ENCODE data around the gene GNAO1.

The GNAO1 gene

GRCh38 chr16:56268799-56269198, 77.5 kb downstream of the GNAO1 start:
- Histone ChIP-seq H3K23ac (ENCODE audit: low read length) (no peak overlapping the region), H3K4ac (ENCODE audit: low read depth, low read length) (no peak overlapping the region), H3K27ac (ENCODE audit: low read depth, low read length) (no peak overlapping the region), H2BK120ac (ENCODE audit: low read depth, low read length) (no peak overlapping the region), H2BK5ac (ENCODE audit: low read length) (no peak overlapping the region), H3K27me3 (ENCODE audit: insufficient read depth, low read length, poor library complexity) (no peaks in the 10 kb centered on the region), H3K4me1 (ENCODE audit: control insufficient read depth, low read depth, low read length) (peaks cover 3% of the 10 kb centered on the region), H3K79me1 (ENCODE audit: low read length) (no peaks in the 10 kb centered on the region), H3K79me2 (ENCODE audit: control insufficient read depth, insufficient read depth, low read length) (no peaks in the 10 kb centered on the region), H3K18ac (ENCODE audit: low read length) (no peak overlapping the region), H3K4me2 (ENCODE audit: low read length) (no peak overlapping the region), H2BK15ac (replicated peaks; ENCODE audit: low read depth) (no peak overlapping the region), H3K56ac (ENCODE audit: low read length) (no peak overlapping the region), H4K8ac (ENCODE audit: low read depth, low read length) (no peak overlapping the region), H3K4me3 (ENCODE audit: low read length) (no peak overlapping the region), H2AK5ac (ENCODE audit: low read length) (no peak overlapping the region), H3K9ac (ENCODE audit: low read length) (no peak overlapping the region), H3K36me3 (ENCODE audit: control insufficient read depth, insufficient read depth, low read length) (no peaks in the 10 kb centered on the region), H4K5ac (ENCODE audit: low read length) (no peak overlapping the region)
- no peak for DNase-seq
- WGBS (ENCODE audit: extremely low coverage, insufficient coverage, low lambda C conversion rate), result no CpG with 5 or more reads among the region's 8 CpGs

GRCh38 chr16:56269281-56269680, 78.0 kb downstream of the GNAO1 start:
- no CpG with 5 or more reads among the region's 13 CpGs for WGBS (ENCODE audit: extremely low coverage, insufficient coverage, low lambda C conversion rate)
- no peak overlapping the region for H3K27ac ChIP-seq (ENCODE audit: low read depth, low read length)

GRCh38 chr16:56269811-56270684, 78.8 kb downstream of the GNAO1 start:
- no peak overlapping the region for H3K27ac ChIP-seq (ENCODE audit: low read depth, low read length)
- H2BK15ac ChIP-seq (replicated peaks; ENCODE audit: low read depth), result no peak overlapping the region
- peak; percentile 92 for DNase-seq
- no peaks in the 10 kb centered on the region for H3K79me2 ChIP-seq (ENCODE audit: control insufficient read depth, insufficient read depth, low read length)
- H3K4me1 ChIP-seq (ENCODE audit: control insufficient read depth, low read depth, low read length), result peaks cover 3% of the 10 kb centered on the region
- H3K4me2 ChIP-seq (ENCODE audit: low read length), result no peak overlapping the region
- no peak overlapping the region for H2AK5ac ChIP-seq (ENCODE audit: low read length)
- H4K5ac ChIP-seq (ENCODE audit: low read length), result no peak overlapping the region
- no peaks in the 10 kb centered on the region for H3K27me3 ChIP-seq (ENCODE audit: insufficient read depth, low read length, poor library complexity)
- H3K9ac ChIP-seq (ENCODE audit: low read length), result no peak overlapping the region
- H4K8ac ChIP-seq (ENCODE audit: low read depth, low read length), result no peak overlapping the region
- H3K36me3 ChIP-seq (ENCODE audit: control insufficient read depth, insufficient read depth, low read length), result no peaks in the 10 kb centered on the region
- no peak overlapping the region for H2BK120ac ChIP-seq (ENCODE audit: low read depth, low read length)
- H3K4ac ChIP-seq (ENCODE audit: low read depth, low read length), result no peak overlapping the region
- H3K18ac ChIP-seq (ENCODE audit: low read length), result no peak overlapping the region
- no peak overlapping the region for H3K56ac ChIP-seq (ENCODE audit: low read length)
- no CpG with 5 or more reads among the region's 7 CpGs for WGBS (ENCODE audit: extremely low coverage, insufficient coverage, low lambda C conversion rate)
- H3K23ac ChIP-seq (ENCODE audit: low read length), result no peak overlapping the region
- no peak overlapping the region for H2BK5ac ChIP-seq (ENCODE audit: low read length)
- H3K4me3 ChIP-seq (ENCODE audit: low read length), result no peak overlapping the region
- no peaks in the 10 kb centered on the region for H3K79me1 ChIP-seq (ENCODE audit: low read length)

More at GRCh38 chr16:56269281-56269680, 78.0 kb downstream of the GNAO1 start:
- DNase-seq, result no peak
- H2BK5ac ChIP-seq (ENCODE audit: low read length), result no peak overlapping the region
- H2BK120ac ChIP-seq (ENCODE audit: low read depth, low read length), result no peak overlapping the region
- H3K23ac ChIP-seq (ENCODE audit: low read length), result no peak overlapping the region
- H3K4me2 ChIP-seq (ENCODE audit: low read length), result no peak overlapping the region
- peaks cover 3% of the 10 kb centered on the region for H3K4me1 ChIP-seq (ENCODE audit: control insufficient read depth, low read depth, low read length)
- no peak overlapping the region for H3K9ac ChIP-seq (ENCODE audit: low read length)
- no peaks in the 10 kb centered on the region for H3K36me3 ChIP-seq (ENCODE audit: control insufficient read depth, insufficient read depth, low read length)
- H3K18ac ChIP-seq (ENCODE audit: low read length), result no peak overlapping the region
- no peaks in the 10 kb centered on the region for H3K79me2 ChIP-seq (ENCODE audit: control insufficient read depth, insufficient read depth, low read length)
- H3K56ac ChIP-seq (ENCODE audit: low read length), result no peak overlapping the region
- H3K27me3 ChIP-seq (ENCODE audit: insufficient read depth, low read length, poor library complexity), result no peaks in the 10 kb centered on the region
- H4K5ac ChIP-seq (ENCODE audit: low read length), result no peak overlapping the region
- H4K8ac ChIP-seq (ENCODE audit: low read depth, low read length), result no peak overlapping the region
- no peaks in the 10 kb centered on the region for H3K79me1 ChIP-seq (ENCODE audit: low read length)
- H3K4me3 ChIP-seq (ENCODE audit: low read length), result no peak overlapping the region
- H2AK5ac ChIP-seq (ENCODE audit: low read length), result no peak overlapping the region
- no peak overlapping the region for H3K4ac ChIP-seq (ENCODE audit: low read depth, low read length)
- H2BK15ac ChIP-seq (replicated peaks; ENCODE audit: low read depth), result no peak overlapping the region

- no peak overlapping the region for H2AK5ac ChIP-seq (ENCODE audit: low read length)
- H3K36me3 ChIP-seq (ENCODE audit: control insufficient read depth, insufficient read depth, low read length), result no peaks in the 10 kb centered on the region
- no peaks in the 10 kb centered on the region for H3K79me2 ChIP-seq (ENCODE audit: control insufficient read depth, insufficient read depth, low read length)
- no peak overlapping the region for H3K4ac ChIP-seq (ENCODE audit: low read depth, low read length)
- H3K56ac ChIP-seq (ENCODE audit: low read length), result no peak overlapping the region
- no peaks in the 10 kb centered on the region for H3K79me1 ChIP-seq (ENCODE audit: low read length)
- no peak overlapping the region for H2BK5ac ChIP-seq (ENCODE audit: low read length)
- H3K9ac ChIP-seq (ENCODE audit: low read length), result no peak overlapping the region
- whole genome bisulfite sequencing (ENCODE audit: extremely low coverage, insufficient coverage, low lambda C conversion rate), result no CpG with 5 or more reads among the region's 3 CpGs
- H3K27me3 ChIP-seq (ENCODE audit: insufficient read depth, low read length, poor library complexity), result no peaks in the 10 kb centered on the region
- H3K4me3 ChIP-seq (ENCODE audit: low read length), result no peak overlapping the region
- no peak overlapping the region for H4K8ac ChIP-seq (ENCODE audit: low read depth, low read length)
- H3K4me2 ChIP-seq (ENCODE audit: low read length), result no peak overlapping the region
- H3K18ac ChIP-seq (ENCODE audit: low read length), result no peak overlapping the region
- peaks cover 3% of the 10 kb centered on the region for H3K4me1 ChIP-seq (ENCODE audit: control insufficient read depth, low read depth, low read length)
- no peak for DNase-seq
- H2BK120ac ChIP-seq (ENCODE audit: low read depth, low read length), result no peak overlapping the region
- no peak overlapping the region for H3K27ac ChIP-seq (ENCODE audit: low read depth, low read length)
- H4K5ac ChIP-seq (ENCODE audit: low read length), result no peak overlapping the region
- no peak overlapping the region for H3K23ac ChIP-seq (ENCODE audit: low read length)
- no peak overlapping the region for H2BK15ac ChIP-seq (replicated peaks; ENCODE audit: low read depth)
Measured at GRCh38 chr16:56270828-56271227, 79.5 kb downstream of the GNAO1 start.

- H3K18ac ChIP-seq (ENCODE audit: low read length), result no peak overlapping the region
- H3K36me3 ChIP-seq (ENCODE audit: control insufficient read depth, insufficient read depth, low read length), result no peaks in the 10 kb centered on the region
- H2BK120ac ChIP-seq (ENCODE audit: low read depth, low read length), result no peak overlapping the region
- H2BK15ac ChIP-seq (replicated peaks; ENCODE audit: low read depth), result no peak overlapping the region
- H3K27me3 ChIP-seq (ENCODE audit: insufficient read depth, low read length, poor library complexity), result no peaks in the 10 kb centered on the region
- no peak overlapping the region for H3K23ac ChIP-seq (ENCODE audit: low read length)
- no peak overlapping the region for H4K5ac ChIP-seq (ENCODE audit: low read length)
- H3K4me2 ChIP-seq (ENCODE audit: low read length), result no peak overlapping the region
- DNase-seq, result no peak
- H3K79me2 ChIP-seq (ENCODE audit: control insufficient read depth, insufficient read depth, low read length), result no peaks in the 10 kb centered on the region
- no peak overlapping the region for H4K8ac ChIP-seq (ENCODE audit: low read depth, low read length)
- H3K4me3 ChIP-seq (ENCODE audit: low read length), result no peak overlapping the region
- H3K9ac ChIP-seq (ENCODE audit: low read length), result no peak overlapping the region
- no peak overlapping the region for H3K4ac ChIP-seq (ENCODE audit: low read depth, low read length)
- no peak overlapping the region for H3K27ac ChIP-seq (ENCODE audit: low read depth, low read length)
- H3K56ac ChIP-seq (ENCODE audit: low read length), result no peak overlapping the region
- H3K4me1 ChIP-seq (ENCODE audit: control insufficient read depth, low read depth, low read length), result peaks cover 3% of the 10 kb centered on the region
- no peaks in the 10 kb centered on the region for H3K79me1 ChIP-seq (ENCODE audit: low read length)
- no peak overlapping the region for H2BK5ac ChIP-seq (ENCODE audit: low read length)
- no peak overlapping the region for H2AK5ac ChIP-seq (ENCODE audit: low read length)
Measured at GRCh38 chr16:56272583-56272894, 81.2 kb downstream of the GNAO1 start.

GRCh38 chr16:56273615-56274014, 82.3 kb downstream of the GNAO1 start:
- Histone ChIP-seq H2BK15ac (replicated peaks; ENCODE audit: low read depth) (no peak overlapping the region), H3K56ac (ENCODE audit: low read length) (no peak overlapping the region), H2BK5ac (ENCODE audit: low read length) (no peak overlapping the region), H3K9ac (ENCODE audit: low read length) (no peak overlapping the region), H3K4me1 (ENCODE audit: control insufficient read depth, low read depth, low read length) (peaks cover 3% of the 10 kb centered on the region), H2BK120ac (ENCODE audit: low read depth, low read length) (no peak overlapping the region), H3K23ac (ENCODE audit: low read length) (no peak overlapping the region), H4K5ac (ENCODE audit: low read length) (no peak overlapping the region), H3K27me3 (ENCODE audit: insufficient read depth, low read length, poor library complexity) (no peaks in the 10 kb centered on the region), H3K79me2 (ENCODE audit: control insufficient read depth, insufficient read depth, low read length) (no peaks in the 10 kb centered on the region), H3K4ac (ENCODE audit: low read depth, low read length) (no peak overlapping the region), H3K18ac (ENCODE audit: low read length) (no peak overlapping the region), H3K4me2 (ENCODE audit: low read length) (no peak overlapping the region), H4K8ac (ENCODE audit: low read depth, low read length) (no peak overlapping the region), H3K4me3 (ENCODE audit: low read length) (no peak overlapping the region), H3K79me1 (ENCODE audit: low read length) (no peaks in the 10 kb centered on the region), H3K27ac (ENCODE audit: low read depth, low read length) (no peak overlapping the region), H2AK5ac (ENCODE audit: low read length) (no peak overlapping the region), H3K36me3 (ENCODE audit: control insufficient read depth, insufficient read depth, low read length) (no peaks in the 10 kb centered on the region)
- DNase-seq, result no peak
- no CpG with 5 or more reads among the region's 4 CpGs for WGBS (ENCODE audit: extremely low coverage, insufficient coverage, low lambda C conversion rate)

Measured in mesendoderm (in vitro differentiated cells).